SKM-1 treated with dmso at 0.1 percent for 144 hours (cell line): ENCODE measurements around the gene INAVA.

Experiments used
- DNase-seq: peaks from one replicate; lab custom pipeline; 2025; ENCODE audit not compliant: unreplicated experiment; lab: John Stamatoyannopoulos, UW

INAVA gene, protein sequence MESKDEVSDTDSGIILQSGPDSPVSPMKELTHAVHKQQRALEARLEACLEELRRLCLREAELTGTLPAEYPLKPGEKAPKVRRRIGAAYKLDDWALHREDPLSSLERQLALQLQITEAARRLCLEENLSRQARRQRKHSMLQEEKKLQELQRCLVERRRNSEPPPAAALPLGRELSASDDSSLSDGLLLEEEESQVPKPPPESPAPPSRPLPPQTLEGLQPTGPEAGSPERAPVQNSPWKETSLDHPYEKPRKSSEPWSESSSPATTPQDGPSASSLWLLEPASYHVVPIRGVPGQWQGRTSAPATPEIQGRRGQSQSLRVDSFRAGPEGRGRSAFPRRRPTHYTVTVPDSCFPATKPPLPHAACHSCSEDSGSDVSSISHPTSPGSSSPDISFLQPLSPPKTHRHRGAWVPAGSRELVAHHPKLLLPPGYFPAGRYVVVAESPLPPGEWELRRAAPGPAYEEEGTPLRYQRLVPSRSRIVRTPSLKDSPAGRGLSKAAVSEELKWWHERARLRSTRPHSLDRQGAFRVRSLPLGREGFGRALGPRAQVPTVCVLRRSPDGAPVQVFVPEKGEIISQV

DNA sequence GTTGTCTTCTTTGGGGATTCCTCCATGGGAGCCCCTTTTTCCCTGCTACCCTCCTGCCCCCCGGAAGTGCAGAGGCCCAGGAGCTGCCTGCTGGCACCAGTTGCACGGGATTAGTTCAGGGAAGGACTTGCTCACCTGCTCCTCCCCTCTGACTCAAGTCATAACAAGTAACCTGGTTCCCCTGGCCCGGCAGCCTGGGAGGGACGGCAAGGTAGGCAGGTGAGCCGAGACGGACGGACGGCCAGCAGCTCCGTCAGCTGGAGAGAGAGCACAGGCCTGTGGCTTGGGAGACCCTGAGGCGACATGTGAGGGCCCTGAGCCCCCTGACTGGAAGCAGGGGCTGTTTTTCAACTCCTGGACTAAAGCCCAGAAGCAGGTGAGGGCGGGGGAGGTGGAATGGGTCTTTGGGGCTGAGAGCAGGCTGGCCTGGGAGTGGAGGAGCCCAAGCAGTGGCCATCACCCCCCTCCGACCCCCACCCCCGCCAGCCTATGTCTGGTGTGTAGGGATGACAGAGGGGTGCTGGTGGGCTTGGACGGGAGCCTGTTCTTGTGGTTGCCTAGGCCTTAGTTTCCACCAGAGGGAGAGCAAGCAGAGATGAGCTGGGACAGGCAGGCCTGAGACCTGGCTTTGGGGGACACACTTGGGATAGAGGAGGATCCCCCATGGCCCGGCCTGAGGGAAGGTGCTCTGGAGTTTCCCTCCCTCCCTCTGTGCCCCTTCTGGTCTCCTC is at the start of gene INAVA:
TSS of gene INAVA (plus strand) at position 189 of the 731 bp plus-strand sequence. CDS start 3,501 bp downstream, outside the sequence.
- no peak for DNase-seq

DNA sequence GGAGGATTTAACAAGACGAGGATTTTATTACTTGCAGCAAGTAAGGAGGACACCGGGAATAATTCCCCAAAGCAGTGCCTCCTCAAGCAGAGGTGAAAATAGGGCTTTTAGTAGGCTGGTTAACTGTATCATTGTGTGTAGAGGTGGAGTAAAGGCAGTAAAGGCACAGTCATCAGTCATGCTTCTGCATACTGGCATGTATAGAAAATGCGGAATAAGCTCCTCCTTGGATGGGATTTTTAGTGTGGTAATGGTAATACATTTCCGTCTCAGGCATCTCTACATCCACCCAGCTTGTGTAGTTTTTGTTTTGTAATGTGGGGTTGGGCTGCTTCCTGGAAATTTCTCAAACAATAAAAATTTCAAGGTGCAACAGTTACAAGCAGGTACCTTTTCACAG is 49.3 kb upstream of the INAVA start:
- no peak for DNase-seq

DNA sequence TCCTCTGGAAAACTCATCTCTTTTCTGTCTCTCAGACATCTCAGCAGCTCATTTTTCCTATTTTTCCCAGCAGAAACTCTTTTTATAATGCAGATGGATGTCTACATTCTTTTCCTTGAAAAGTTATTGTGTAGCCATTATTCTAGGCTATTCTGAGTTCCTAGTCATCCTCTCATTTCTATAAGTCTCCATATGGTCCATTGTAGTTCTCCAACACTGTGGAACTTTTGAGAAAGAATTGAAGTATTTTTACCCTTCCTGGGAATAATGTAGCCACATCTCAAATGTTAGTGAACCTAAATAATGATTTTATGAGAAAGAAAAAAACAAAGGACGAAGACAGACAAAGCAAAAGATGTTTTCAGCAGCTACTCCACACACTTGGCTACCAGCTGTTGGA is 48.3 kb upstream of the INAVA start:
- DNase-seq, result no peak

DNA sequence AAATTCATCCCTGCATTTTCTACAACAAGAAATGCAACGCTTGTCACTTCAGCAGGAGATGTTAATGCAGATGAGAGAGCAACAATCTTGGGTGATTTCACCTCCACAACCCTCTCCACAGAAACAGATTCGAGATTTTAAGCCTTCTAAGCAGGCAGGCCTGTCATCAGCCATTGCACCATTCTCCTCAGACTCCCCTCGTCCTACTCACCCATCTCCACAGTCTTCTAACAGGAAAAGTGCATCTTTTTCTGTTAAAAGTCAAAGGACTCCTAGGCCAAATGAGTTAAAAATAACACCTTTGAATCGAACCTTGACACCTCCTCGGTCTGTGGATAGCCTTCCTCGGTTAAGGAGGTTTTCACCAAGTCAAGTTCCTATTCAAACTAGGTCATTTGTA is 45.3 kb upstream of the INAVA start:
- DNase-seq, result no peak

DNA sequence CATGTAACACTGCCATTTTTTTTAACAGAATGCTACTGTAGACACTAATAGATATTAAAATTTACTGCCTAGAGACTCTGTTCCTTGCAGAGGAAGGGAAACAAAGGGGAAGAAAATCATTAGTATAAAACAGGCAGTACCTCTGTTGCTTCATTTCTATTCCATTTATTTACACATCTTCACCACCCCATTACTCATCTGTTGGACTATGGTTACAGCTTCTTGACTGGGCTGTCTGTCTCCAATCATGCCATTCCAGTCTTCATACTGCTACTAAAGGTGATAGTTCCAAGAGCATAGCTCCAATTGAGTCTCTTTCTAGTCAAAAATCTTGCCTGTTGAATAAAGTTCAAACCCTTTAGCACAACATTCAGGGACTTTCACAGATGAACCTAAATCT is 44.1 kb upstream of the INAVA start:
- DNase-seq, result no peak

DNA sequence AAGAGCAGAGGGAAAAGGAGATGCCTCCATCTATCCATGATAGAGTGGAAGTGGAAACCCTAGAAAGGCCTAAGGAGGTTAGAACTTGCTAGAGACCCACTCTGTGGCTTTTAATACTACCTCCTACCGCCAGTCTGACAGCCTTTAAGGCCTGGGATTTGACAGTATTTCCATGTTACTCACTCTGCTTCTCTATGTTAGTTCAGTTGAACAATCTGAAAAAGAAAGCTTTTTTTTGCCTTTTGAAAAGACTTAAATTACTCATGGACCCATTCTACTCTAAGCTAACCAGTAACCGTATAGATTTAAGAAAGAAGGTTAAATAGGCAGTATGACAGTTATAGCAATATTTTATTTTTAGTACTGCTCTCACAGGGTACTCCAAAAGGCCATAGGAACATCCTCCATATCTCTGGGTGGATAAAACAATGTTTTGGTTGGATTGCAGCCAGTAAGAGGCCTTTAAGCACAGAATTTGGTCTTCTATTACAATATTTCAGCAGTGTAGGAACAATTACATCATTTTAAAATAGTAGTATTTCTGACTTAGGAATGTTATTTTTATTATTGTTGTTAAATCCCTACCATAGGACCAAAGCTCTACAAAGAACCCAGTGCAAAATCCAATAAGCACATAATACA is 37.9 kb upstream of the INAVA start:
- DNase-seq, result no peak

DNA sequence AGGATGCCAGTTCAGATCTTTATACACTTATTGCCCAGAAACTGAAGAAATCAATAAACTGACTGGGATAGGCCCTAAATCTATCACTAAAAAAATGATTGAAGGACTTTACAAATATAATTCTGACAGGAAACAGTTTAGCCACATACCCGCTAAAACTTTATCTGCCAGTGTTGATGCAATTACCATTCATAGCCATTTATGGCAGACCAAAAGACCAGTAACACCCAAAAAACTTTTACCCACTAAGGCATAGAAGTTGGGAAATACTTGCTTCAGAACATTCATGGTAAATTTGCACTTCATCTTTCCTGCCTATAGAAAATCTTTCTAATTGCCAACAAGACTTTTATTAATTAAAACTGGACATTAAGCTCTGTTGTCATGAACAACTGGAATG is 36.9 kb upstream of the INAVA start:
- DNase-seq, result peak; percentile 61

DNA sequence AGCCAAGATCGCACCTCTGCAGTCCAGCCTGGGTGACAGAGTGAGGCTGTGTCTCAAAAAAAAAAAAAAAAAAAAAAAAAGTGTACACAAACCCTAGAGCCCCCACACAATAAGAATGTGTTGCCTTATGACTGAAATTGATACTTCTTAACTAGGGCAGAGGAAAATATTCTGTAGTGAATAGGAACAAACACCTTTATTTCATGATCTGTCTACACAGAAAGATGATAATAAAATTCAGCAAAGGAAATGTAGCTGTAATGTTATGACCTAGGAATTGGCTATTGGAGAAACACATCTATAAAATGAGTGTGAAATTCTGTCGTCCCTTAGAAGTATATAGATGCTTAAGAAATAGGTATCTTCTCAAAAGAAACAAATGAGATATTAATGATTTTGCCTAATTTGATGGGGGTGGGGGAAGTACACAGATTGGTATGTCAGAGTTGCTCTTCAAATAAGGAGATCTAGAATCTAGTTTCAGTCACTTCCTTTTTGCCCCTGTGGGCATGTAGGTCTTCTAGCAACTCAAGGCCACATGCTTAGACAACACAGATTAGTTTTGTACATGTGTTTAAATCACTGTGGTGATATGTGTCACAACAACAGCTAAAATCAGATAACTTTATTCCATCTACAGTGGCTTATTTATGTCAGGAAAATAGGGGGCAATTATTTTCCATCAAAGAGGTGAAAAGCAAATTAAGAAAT is 32.6 kb upstream of the INAVA start:
- DNase-seq, result no peak

DNA sequence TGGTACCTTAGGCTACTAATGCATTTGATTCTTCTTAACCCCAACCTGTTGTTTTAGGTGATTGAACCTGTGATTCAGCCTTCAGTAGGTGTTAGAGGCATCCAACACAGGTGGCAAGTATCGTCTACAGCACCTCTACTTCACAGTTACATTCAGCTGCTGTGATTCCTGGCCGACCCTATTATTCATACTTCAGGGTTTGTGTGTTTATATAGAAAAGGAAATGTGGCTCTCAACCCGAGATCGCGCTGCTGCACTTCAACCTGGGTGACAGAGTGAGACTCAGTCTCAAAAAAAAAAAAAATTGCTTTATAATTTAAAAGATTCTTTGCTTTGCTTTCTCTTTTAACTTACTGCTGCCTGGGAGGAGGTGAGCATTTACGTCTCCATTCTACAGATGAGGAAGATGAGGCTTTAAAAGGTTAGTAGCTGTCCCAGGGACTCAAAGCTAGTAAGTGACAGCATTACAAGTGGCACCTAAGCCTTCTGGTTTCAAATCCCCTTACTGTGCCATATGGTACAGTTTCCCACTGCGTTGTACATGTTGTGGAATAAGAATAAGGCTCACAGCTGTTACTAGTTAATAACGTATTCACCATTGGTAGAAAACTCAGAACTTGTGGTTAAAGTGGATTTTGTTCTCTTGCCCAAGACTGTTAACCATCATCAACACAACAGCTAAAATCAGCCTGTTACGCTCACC is 31.8 kb upstream of the INAVA start:
- DNase-seq, result no peak

DNA sequence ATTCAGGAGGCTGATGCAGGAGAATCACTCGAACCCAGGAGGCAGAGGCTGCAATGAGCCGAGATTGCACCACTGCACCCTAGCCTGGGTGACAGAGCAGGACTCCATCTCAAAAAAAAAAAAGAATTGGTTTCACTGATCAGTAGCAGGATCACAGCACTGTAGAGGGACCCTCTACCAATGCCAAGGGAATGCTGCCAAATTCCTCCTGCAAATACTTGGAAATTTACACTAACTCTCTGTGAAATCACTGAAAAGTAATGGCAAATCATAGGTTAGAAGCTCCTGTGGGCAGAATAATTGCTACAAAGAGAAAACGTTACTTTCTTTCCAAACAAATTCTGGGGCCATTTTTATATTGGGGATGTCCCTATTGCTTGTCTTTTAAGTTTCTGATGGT is 28.6 kb upstream of the INAVA start:
- no peak for DNase-seq

DNA sequence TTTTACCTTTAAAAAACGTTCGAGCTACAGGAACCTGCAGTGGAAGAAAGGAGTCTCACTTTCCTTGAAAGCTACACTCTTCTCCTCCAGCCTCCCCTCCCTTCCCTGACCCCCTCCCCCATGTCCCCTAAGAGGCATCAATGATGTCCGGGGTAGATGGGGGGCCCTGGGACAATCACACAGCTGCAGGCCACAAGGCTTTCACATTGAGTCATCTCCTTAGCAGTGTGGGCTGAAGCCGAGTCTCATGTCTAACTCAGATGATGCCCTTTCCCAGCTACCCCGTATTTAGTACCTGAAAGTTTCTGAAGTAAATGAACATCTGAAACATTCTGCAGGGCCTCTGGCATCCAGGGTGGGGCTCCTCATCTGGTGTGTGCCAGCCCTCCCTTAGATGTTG is 28.2 kb upstream of the INAVA start:
- DNase-seq, result no peak

DNA sequence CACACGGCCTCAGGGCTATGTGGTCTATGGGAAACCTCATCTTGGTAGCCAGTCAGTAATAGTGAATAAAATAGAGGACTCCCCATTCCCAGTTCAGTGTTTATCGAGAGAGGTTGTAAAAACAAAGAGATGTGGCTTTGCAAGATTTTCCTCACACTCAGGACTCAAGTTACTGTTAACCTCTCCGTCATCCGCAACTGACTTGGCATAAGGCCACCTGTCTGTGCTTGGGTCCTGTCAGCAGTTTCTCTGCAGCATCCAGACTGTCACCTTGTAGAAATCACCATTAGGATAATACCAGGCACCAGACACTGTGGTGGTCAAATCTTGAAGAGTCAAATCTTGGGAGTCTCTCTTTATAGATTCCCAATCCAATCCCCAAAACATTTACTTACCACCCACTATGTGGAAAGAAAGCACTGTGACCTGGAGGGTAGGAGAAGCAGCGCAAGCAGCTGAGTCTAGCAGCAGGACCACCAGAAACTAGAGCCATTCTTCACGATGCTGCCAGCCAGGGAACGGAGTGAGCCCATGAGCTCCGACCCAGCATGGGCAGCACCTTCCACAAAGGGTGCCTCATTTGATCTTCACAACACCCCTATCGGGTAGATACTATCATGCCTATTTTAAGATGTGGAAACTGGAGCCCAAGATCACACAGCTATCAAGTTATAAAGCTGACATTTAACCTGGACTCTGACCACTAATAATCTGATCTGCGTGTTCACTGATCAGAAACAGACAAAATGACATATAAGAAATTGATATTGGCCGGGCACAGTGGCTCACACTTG is 27.5 kb upstream of the INAVA start:
- no peak for DNase-seq

DNA sequence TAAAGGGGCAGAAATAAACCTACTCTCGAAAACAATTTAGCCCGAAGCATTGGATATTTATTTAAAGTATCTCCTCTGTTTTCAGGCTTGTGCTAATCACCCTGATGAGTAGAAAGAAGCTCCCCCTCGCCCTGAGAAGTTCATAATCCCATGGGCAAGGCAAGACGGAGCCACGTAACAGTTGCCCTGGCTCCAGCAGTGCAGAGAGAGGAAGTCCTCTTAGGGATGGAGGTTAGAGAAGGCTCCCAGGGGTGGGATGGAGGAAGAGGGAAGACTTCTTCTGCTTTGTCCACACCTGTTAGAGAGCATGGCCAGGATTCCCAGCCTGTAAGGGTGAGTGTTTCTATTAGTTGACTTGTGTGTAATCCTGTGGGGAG is 25.3 kb upstream of the INAVA start:
- DNase-seq, result no peak

DNA sequence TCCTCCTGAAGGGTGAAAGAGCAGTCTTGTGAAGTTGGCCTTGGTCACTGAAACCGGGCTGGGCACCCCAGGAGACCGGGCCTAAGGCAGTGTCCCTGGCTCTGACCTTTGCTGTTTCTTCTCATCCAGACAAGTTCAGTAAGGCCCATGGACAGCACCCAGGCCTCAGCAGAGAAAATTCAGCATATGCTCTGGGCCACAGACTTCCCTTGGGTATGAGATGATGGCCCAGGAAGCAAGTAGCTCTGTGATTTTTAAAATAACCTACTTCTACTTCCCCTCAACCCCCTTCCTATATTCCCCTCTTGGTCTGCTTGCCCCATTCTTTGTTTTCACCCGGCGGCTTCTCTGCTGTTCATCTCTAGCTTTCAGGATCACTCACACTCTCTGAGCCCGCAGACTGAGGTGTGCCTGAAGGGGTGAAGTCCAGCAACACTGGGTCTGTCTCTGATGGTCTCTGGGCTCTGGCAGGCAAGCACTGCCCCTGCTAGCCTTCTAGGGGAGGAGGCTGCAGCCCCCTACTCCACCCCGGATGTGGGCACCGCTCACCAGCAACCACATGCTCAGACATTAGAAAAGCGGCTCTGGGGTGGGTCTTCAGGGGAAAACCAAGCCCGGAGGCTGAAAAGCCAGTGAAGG is 24.8 kb upstream of the INAVA start:
- DNase-seq, result no peak

DNA sequence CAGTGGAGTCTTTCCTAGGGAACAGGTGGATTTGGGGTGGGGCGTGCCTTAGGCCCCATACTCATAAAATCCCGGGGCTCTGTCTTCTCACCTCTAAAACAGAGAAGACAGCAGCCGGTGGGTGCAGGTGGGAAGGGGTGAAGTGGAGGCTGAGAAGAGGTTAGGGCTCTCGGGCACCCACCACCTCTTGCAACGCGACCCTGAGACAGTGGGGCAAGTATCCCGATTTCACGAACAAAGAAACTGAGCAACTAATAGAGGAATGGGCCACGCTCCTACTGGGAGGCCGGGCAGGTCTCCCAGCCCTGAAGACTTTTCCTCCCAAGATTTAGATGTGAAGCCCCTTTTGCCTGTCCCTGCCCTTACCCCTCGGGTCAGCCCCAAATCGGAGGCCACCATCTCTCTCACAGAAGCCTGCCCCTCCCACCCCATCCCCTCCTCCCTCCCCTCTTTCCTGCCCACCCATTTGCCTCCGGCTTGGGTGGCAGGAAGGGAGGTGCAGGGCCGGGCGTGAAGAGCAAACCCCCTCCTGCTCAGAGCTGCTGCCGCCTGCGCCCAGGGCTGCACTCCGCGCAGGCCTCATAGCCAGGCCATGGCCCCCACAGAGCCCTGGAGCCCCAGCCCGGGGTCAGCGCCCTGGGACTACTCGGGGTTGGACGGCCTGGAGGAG is 22.1 kb upstream of the INAVA start, which contains the start of gene GPR25:
TSS of gene GPR25 (plus strand) at position 536 of the 670 bp plus-strand sequence. CDS start at position 593, 57 bp downstream.
- no peak for DNase-seq

DNA sequence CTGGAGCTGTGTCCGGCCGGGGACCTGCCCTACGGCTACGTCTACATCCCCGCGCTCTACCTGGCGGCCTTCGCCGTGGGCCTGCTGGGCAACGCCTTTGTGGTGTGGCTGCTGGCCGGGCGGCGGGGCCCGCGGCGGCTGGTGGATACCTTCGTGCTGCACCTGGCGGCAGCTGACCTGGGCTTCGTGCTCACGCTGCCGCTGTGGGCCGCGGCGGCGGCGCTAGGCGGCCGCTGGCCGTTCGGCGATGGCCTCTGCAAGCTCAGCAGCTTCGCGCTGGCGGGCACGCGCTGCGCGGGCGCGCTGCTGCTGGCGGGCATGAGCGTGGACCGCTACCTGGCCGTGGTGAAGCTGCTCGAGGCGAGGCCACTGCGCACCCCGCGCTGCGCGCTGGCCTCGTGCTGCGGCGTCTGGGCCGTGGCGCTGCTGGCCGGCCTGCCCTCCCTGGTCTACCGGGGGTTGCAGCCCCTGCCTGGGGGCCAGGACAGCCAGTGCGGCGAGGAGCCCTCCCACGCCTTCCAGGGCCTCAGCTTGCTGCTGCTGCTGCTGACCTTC is 21.5 kb upstream of the INAVA start:
- DNase-seq, result no peak

DNA sequence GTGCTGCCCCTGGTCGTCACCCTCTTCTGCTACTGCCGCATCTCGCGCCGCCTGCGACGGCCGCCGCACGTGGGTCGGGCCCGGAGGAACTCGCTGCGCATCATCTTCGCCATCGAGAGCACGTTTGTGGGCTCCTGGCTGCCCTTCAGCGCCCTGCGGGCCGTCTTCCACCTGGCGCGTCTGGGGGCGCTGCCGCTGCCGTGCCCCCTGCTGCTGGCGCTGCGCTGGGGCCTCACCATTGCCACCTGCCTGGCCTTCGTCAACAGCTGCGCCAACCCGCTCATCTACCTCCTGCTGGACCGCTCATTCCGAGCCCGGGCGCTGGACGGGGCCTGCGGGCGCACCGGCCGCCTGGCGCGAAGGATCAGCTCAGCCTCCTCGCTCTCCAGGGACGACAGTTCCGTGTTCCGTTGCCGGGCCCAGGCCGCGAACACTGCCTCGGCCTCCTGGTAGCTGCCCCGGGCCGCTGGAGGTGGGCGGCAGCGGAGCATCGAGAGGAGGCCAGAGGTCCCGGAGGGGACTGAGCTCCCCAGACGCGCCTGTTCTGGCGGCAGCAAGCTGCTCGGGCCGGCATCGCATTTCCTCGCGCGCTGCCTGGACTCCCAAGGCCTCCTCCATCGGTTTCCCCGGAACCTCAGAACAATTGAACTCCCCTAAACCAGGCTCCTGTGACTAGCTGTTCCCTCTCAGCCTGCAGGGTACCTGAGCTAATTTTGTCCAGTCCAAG is 20.9 kb upstream of the INAVA start:
- no peak for DNase-seq

DNA sequence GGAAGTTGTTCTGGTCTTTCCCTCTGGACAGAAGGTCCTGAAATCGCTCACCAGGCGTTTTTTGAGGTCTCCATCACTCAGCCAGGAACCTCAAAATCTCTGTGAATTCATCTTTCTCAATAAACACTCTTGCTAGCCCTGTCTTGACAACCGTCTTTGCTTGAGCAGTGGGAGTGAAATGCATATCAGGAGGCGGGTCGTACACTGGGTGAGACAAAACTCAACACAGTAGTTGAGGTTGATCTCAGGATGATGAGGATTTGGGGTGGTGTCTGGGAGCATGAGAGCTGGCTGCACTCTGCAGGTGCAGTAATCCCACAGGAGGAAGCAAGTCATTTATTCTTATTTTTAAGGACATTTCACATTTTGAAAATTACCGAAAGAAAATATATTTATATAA is 20.0 kb upstream of the INAVA start:
- DNase-seq, result no peak
